IPS-18c (cell line): ENCODE measurements around the gene CPSF4L.

Experiments
- H3K4me3 ChIP-seq: 2 replicates; pipeline ENCODE4 v1.7.0; 2013; ENCODE audit warnings: low read depth, mild to moderate bottlenecking, low read length, moderate library complexity; ENCODE audit not compliant: insufficient read depth
- H3K9me3 ChIP-seq: one replicate; pipeline ENCODE4 v1.6.1; 2013; ENCODE audit warnings: mild to moderate bottlenecking, low read length, moderate library complexity; ENCODE audit not compliant: control insufficient read depth, insufficient read depth

CPSF4L gene

GRCh38 chr17:73292031-73292531 is 30.4 kb upstream of the CPSF4L start:
- Histone ChIP-seq H3K9me3 (no peaks in the 10 kb centered on the region), H3K4me3 (no peak overlapping the region)

GRCh38 chr17:73291260-73291801 is 29.7 kb upstream of the CPSF4L start:
- no peak overlapping the region for H3K4me3 ChIP-seq
- H3K9me3 ChIP-seq, result no peaks in the 10 kb centered on the region

GRCh38 chr17:73290399-73291259 is 28.9 kb upstream of the CPSF4L start:
- H3K9me3 ChIP-seq, result no peaks in the 10 kb centered on the region
- no peak overlapping the region for H3K4me3 ChIP-seq

GRCh38 chr17:73289549-73290254 is 28.0 kb upstream of the CPSF4L start:
- Histone ChIP-seq H3K4me3 (no peak overlapping the region), H3K9me3 (no peaks in the 10 kb centered on the region)

GRCh38 chr17:73288534-73289302 is 27.0 kb upstream of the CPSF4L start:
- H3K9me3 ChIP-seq, result no peaks in the 10 kb centered on the region
- H3K4me3 ChIP-seq, result no peak overlapping the region

GRCh38 chr17:73286863-73287296 is 25.2 kb upstream of the CPSF4L start:
- no peaks in the 10 kb centered on the region for H3K9me3 ChIP-seq
- no peak overlapping the region for H3K4me3 ChIP-seq

GRCh38 chr17:73285916-73286862 is 24.5 kb upstream of the CPSF4L start:
- no peak overlapping the region for H3K4me3 ChIP-seq
- H3K9me3 ChIP-seq, result no peaks in the 10 kb centered on the region

GRCh38 chr17:73285603-73285908 is 23.9 kb upstream of the CPSF4L start:
- no peaks in the 10 kb centered on the region for H3K9me3 ChIP-seq
- H3K4me3 ChIP-seq, result no peak overlapping the region

GRCh38 chr17:73284906-73285602 is 23.4 kb upstream of the CPSF4L start:
- Histone ChIP-seq H3K4me3 (no peak overlapping the region), H3K9me3 (no peaks in the 10 kb centered on the region)

- Histone ChIP-seq H3K9me3 (no peaks in the 10 kb centered on the region), H3K4me3 (no peak overlapping the region)
Measured at GRCh38 chr17:73284354-73284753, 22.7 kb upstream of the CPSF4L start.

- H3K9me3 ChIP-seq, result no peaks in the 10 kb centered on the region
- H3K4me3 ChIP-seq, result no peak overlapping the region
Measured at GRCh38 chr17:73283841-73284282, 22.2 kb upstream of the CPSF4L start.

- no peaks in the 10 kb centered on the region for H3K9me3 ChIP-seq
- no peak overlapping the region for H3K4me3 ChIP-seq
Measured at GRCh38 chr17:73283250-73283649, 21.6 kb upstream of the CPSF4L start.

- H3K4me3 ChIP-seq, result no peak overlapping the region
- H3K9me3 ChIP-seq, result no peaks in the 10 kb centered on the region
Measured at GRCh38 chr17:73282629-73283028, 20.9 kb upstream of the CPSF4L start.

- Histone ChIP-seq H3K4me3 (no peak overlapping the region), H3K9me3 (no peaks in the 10 kb centered on the region)
Measured at GRCh38 chr17:73281928-73282327, 20.2 kb upstream of the CPSF4L start.

- H3K9me3 ChIP-seq, result no peaks in the 10 kb centered on the region
- no peak overlapping the region for H3K4me3 ChIP-seq
Measured at GRCh38 chr17:73280191-73280590, 18.5 kb upstream of the CPSF4L start.

GRCh38 chr17:73279704-73280103 is 18.0 kb upstream of the CPSF4L start:
- Histone ChIP-seq H3K9me3 (no peaks in the 10 kb centered on the region), H3K4me3 (no peak overlapping the region)
